ENCODE results near the gene IFNL4.
A peak's percentile ranks its signal among the peaks of the same experiment; 100 is the strongest.
"Not testable (repeated sequence)": the region's sequence is repeated elsewhere in the genome, so short reads cannot be mapped to it uniquely, and the experiment has no call there.

Gene IFNL4

GRCh38 chr19:39257227-39257626 is 8.6 kb upstream of the IFNL4 start:
- DNase-seq (ENCODE audit: low read depth in 2 of 2), result no peak

DNA sequence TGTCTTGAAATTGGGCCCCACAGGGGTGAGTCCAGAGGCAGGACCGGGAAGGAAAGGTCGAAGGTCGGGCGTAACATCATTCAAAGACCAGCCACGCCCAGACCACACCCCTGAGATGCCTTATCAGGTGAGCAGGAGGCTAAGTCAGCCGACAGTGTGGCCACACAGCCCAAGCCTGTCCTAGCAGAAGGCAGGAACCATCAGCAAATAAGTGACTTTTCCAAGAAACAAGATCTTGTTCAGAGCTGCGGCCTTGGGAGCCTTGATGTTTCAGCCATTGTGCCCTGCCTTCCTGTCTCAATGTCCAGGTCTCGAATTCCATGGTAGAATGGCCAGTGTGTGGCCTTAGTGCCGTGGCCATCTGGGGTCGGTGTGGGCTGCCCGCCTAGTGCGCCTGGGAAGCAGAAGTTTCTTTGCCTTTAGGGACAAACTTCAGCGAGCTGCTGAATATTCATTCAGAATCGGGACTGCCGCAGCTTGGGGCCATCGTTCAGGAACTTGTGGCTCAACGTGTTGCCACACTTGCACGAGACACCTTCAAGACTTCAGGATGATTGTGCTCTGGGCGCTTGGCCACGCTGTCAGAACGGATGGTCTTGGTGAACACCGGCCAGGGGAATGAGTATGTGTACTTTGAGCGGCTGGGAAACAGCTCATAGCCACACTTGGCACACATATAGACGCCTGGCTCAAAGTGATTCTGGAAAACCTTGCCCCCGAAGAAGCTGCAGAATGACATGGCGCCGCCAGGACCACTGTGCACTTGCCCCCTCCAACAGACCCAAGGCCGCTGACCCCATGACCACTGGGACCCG is 6.1 kb upstream of the IFNL4 start:
- no peak for DNase-seq (ENCODE audit: low read depth in 2 of 2)

- DNase-seq (ENCODE audit: low read depth in 2 of 2), result no peak
These were observed 4.9 kb upstream of the IFNL4 start for GRCh38 chr19:39253374-39254149.

- no peak for DNase-seq (ENCODE audit: low read depth in 2 of 2)
These were observed 3.8 kb upstream of the IFNL4 start for GRCh38 chr19:39252458-39252857.

DNA sequence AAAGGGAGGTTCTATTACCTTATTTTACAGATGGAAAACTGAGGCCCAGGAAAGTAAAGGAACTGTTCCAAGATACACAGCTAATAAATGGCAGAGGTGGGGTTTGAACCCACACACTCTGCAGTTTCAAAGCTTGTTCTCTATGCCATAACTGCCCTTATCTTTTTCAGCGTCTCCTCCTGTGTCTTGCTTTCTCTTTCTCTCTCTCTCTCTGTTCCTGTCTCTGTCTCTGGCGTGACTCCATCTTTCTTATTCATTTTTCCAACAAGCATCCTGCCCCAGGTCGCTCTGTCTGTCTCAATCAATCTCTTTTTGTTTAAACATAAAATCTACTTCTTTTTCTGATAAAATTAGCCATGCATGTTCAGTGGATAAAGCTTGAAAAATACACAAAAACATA is 3.2 kb upstream of the IFNL4 start:
- DNase-seq (ENCODE audit: low read depth in 2 of 2), result no peak

- no peak for DNase-seq (ENCODE audit: low read depth in 2 of 2)
These were observed 2.4 kb upstream of the IFNL4 start for GRCh38 chr19:39251081-39251480.

- no peak for DNase-seq (ENCODE audit: low read depth in 2 of 2)
These were observed 673 bp downstream of the IFNL4 start for GRCh38 chr19:39247701-39248664.

GRCh38 chr19:39246951-39247669 is 1.5 kb downstream of the IFNL4 start:
- peak in 1 of 2 donors; percentile 17 for DNase-seq (ENCODE audit: low read depth in 2 of 2)

- DNase-seq (ENCODE audit: low read depth in 2 of 2), result not testable (repeated sequence)
These were observed 3.5 kb downstream of the IFNL4 start for GRCh38 chr19:39245166-39245565.

- not testable (repeated sequence) for DNase-seq (ENCODE audit: low read depth in 2 of 2)
These were observed 4.1 kb downstream of the IFNL4 start, which contains the start of gene IFNL3 for GRCh38 chr19:39244410-39245100. Gene IFNL3, minus strand, starts transcription at chr19:39245006. Its CDS starts 39 bp downstream, at chr19:39244967.

GRCh38 chr19:39243741-39244140 is 4.9 kb downstream of the IFNL4 start:
- not testable (repeated sequence) for DNase-seq (ENCODE audit: low read depth in 2 of 2)

DNA sequence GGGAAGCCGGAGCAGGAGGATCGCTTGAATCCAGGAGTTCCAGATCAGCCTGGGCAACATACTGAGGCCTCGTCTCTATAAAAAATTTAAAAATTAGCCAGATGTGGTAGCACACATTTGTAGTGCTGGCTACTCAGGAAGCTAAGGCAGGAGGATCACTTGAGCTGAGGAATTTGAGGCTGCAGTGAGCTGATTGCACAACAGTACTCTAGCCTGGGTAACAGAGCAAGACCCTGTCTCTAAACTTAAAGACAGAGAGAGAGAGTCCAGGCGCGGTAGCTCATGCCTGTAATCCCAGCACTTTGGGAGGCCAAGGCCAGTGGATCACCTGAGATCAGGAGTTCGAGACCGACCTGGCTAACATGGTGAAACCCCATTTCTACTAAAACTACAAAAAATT is 8.2 kb downstream of the IFNL4 start:
- no peak for DNase-seq (ENCODE audit: low read depth in 2 of 2)

- no peak for DNase-seq (ENCODE audit: low read depth in 2 of 2)
These were observed 9.7 kb downstream of the IFNL4 start for GRCh38 chr19:39238944-39239343.

GRCh38 chr19:39238209-39238608 is 10.4 kb downstream of the IFNL4 start:
- DNase-seq (ENCODE audit: low read depth in 2 of 2), result no peak

GRCh38 chr19:39237200-39238184 is 11.2 kb downstream of the IFNL4 start:
- DNase-seq (ENCODE audit: low read depth in 2 of 2), result peak; percentile 9 to 44

- peak in 1 of 2 donors; percentile 35 for DNase-seq (ENCODE audit: low read depth in 2 of 2)
These were observed 12.1 kb downstream of the IFNL4 start for GRCh38 chr19:39236527-39236926.

GRCh38 chr19:39232708-39233107 is 15.9 kb downstream of the IFNL4 start:
- DNase-seq (ENCODE audit: low read depth in 2 of 2), result no peak

DNA sequence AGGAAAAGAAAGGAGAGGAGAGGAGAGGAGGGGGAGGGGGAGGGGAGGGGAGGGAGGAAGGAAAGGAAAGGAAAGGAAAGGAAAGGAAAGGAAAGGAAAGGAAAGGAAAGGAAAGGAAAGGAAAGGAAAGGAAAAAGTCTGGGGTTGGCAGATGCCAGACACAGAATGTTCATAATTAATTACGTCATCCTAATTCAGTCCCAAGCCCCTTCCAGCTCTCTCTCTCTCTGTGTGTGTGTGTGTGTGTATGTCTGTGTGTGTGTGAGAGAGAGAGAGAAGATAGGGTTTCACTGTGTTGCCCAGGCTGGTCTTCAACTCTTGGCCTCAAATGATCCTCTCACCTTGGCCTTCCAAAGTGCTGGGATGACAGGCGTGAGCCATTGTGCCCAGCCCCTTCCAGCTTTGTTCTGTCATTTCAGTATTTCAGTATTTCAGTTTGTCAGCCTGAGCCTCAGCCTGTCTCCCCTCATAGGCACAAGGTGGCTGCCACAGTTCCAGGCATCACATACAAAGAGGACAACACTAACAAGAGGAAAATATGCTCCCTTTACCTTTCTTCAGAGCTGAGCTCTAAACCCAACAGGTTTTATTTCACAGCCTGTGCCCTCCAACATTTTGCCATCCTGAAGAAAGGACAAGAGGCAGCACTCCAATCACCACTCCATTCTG is 18.4 kb downstream of the IFNL4 start:
- DNase-seq (ENCODE audit: low read depth in 2 of 2), result no peak

GRCh38 chr19:39224910-39225309 is 23.7 kb downstream of the IFNL4 start:
- no peak for DNase-seq (ENCODE audit: low read depth in 2 of 2)

All from stimulated activated CD8-positive, alpha-beta memory T cell treated with anti-CD3 and anti-CD28 coated beads, Interleukin-7, amount 100 ng/mL, for 4 hours (primary cell).